Astrocyte (in vitro differentiated cells and primary cell): ENCODE data around the gene CARD8. TPM values are rescaled to one million over a fixed set of nuclear protein-coding genes. Genes with fewer than 3 reads are reported as not detected.

ENCODE experiments used
- DNase-seq: peaks from one replicate; pipeline ENCODE4 v3.0.0-alpha.2; 2010; ENCODE audit warnings: low read depth
- FAIRE-seq: peaks from 2 replicates; lab custom pipeline; 2011; peaks lifted over from hg19 to GRCh38; lab: Jason Lieb, UNC
- H2AFZ ChIP-seq: 2 replicates; pipeline ENCODE4 v1.6.0; 2012; ENCODE audit warnings: low read depth, low read length, inconsistent platforms
- H3K27ac ChIP-seq: 2 replicates; pipeline ENCODE4 v1.5.1; 2011; ENCODE audit warnings: low read depth, low read length, inconsistent platforms
- H3K27me3 ChIP-seq: 2 replicates; pipeline ENCODE4 v1.6.0; 2011; ENCODE audit warnings: low read length, inconsistent platforms; ENCODE audit not compliant: insufficient read depth
- H3K36me3 ChIP-seq: 2 replicates; pipeline ENCODE4 v1.5.1; 2011; ENCODE audit warnings: low read length, inconsistent platforms; ENCODE audit not compliant: insufficient read depth
- H3K4me1 ChIP-seq: 2 replicates; pipeline ENCODE4 v1.5.1; 2011; ENCODE audit warnings: low read length, inconsistent platforms; ENCODE audit not compliant: insufficient read depth
- H3K4me2 ChIP-seq: 2 replicates; pipeline ENCODE4 v1.6.0; 2012; ENCODE audit warnings: low read length, inconsistent platforms
- H3K4me3 ChIP-seq: 2 replicates; pipeline ENCODE4 v1.5.1; 2011; ENCODE audit warnings: low read depth, mild to moderate bottlenecking, low read length, inconsistent platforms; ENCODE audit not compliant: insufficient read depth
- H3K79me2 ChIP-seq: 2 replicates; pipeline ENCODE4 v1.6.0; 2012; ENCODE audit warnings: mild to moderate bottlenecking, low read length, inconsistent platforms; ENCODE audit not compliant: insufficient read depth
- H3K9ac ChIP-seq: 2 replicates; pipeline ENCODE4 v1.6.0; 2012; ENCODE audit warnings: mild to moderate bottlenecking, low read length, inconsistent platforms
- H3K9me3 ChIP-seq: 2 replicates; pipeline ENCODE4 v1.5.1; 2012; ENCODE audit warnings: low read depth, mild to moderate bottlenecking, low read length, inconsistent platforms; ENCODE audit not compliant: insufficient read depth
- H4K20me1 ChIP-seq: 2 replicates; pipeline ENCODE4 v1.6.0; 2012; ENCODE audit warnings: low read length, inconsistent platforms; ENCODE audit not compliant: insufficient read depth
- H3K27ac Mint-ChIP-seq: one replicate; pipeline ENCODE4 v1.8.0; 2021; ENCODE audit warnings: mild to moderate bottlenecking, mixed read lengths; ENCODE audit not compliant: unreplicated experiment
- H3K27me3 Mint-ChIP-seq: one replicate; pipeline ENCODE4 v1.8.0; 2021; ENCODE audit warnings: low read depth, mixed read lengths; ENCODE audit not compliant: unreplicated experiment
- H3K36me3 Mint-ChIP-seq: one replicate; pipeline ENCODE4 v1.8.0; 2021; ENCODE audit warnings: low read depth, mixed read lengths; ENCODE audit not compliant: unreplicated experiment
- H3K4me1 Mint-ChIP-seq: one replicate; pipeline ENCODE4 v1.8.0; 2021; ENCODE audit warnings: low read depth, mixed read lengths; ENCODE audit not compliant: unreplicated experiment
- H3K4me3 Mint-ChIP-seq: one replicate; pipeline ENCODE4 v1.8.0; 2021; ENCODE audit warnings: mild to moderate bottlenecking, moderate library complexity, mixed read lengths; ENCODE audit not compliant: unreplicated experiment
- H3K9me3 Mint-ChIP-seq: one replicate; pipeline ENCODE4 v1.8.0; 2021; ENCODE audit warnings: mild to moderate bottlenecking, mixed read lengths; ENCODE audit not compliant: unreplicated experiment
- CTCF ChIP-seq: IDR thresholded peaks from 2 replicates; pipeline ENCODE4 v1.5.1; 2011; ENCODE audit warnings: low read depth, mild to moderate bottlenecking, inconsistent platforms, low read length, moderate library complexity; ENCODE audit not compliant: insufficient read depth
- EZH2 ChIP-seq: IDR thresholded peaks from 2 replicates; pipeline ENCODE4 v1.6.1; 2012; ENCODE audit warnings: mild to moderate bottlenecking, low read length, inconsistent platforms; ENCODE audit not compliant: insufficient read depth
- total RNA-seq: library from RNA; stranded (reverse); gene quantifications from 2 replicates; pipeline ENCODE4 v1.2.1, GENCODE V29; 2021

CARD8 gene
- total RNA-seq, 1 donor from 2014 or later, result 26.3 TPM

GRCh38 chr19:48283908-48284307 lies 28.2 kb upstream of the CARD8 start:
- Histone ChIP-seq H3K36me3 (no peaks in the 10 kb centered on the region), H3K27me3 (no peaks in the 10 kb centered on the region), H3K9me3 (peaks cover 22% of the 10 kb centered on the region), H3K79me2 (no peaks in the 10 kb centered on the region), H3K9ac (peak overlapping the region; percentile 75), H2AFZ (no peak overlapping the region), H4K20me1 (no peaks in the 10 kb centered on the region), H3K4me2 (peak overlapping the region; percentile 65), H3K4me1 (peaks cover 14% of the 10 kb centered on the region), H3K4me3 (no peak overlapping the region), H3K27ac (peak overlapping the region; percentile 97)
- peaks cover 12% of the 10 kb centered on the region for H3K4me1 Mint-ChIP-seq
- H3K9me3 Mint-ChIP-seq, result peaks cover 18% of the 10 kb centered on the region
- TF ChIP-seq EZH2 (no peak), CTCF (no peak)
- peak; percentile 94 for DNase-seq
- peak overlapping the region; percentile 92 for H3K27ac Mint-ChIP-seq
- H3K36me3 Mint-ChIP-seq, result peaks cover 37% of the 10 kb centered on the region
- H3K27me3 Mint-ChIP-seq, result no peaks in the 10 kb centered on the region
- no peak for FAIRE-seq
- peak overlapping the region; percentile 21 for H3K4me3 Mint-ChIP-seq

GRCh38 chr19:48279747-48280146 lies 24.0 kb upstream of the CARD8 start:
- H3K4me3 ChIP-seq, result no peak overlapping the region
- no peaks in the 10 kb centered on the region for H3K36me3 ChIP-seq
- H3K27me3 Mint-ChIP-seq, result no peaks in the 10 kb centered on the region
- no peaks in the 10 kb centered on the region for H4K20me1 ChIP-seq
- peaks cover 9% of the 10 kb centered on the region for H3K4me1 Mint-ChIP-seq
- no peak overlapping the region for H3K27ac Mint-ChIP-seq
- no peaks in the 10 kb centered on the region for H3K79me2 ChIP-seq
- no peak overlapping the region for H3K27ac ChIP-seq
- H3K9me3 Mint-ChIP-seq, result no peaks in the 10 kb centered on the region
- DNase-seq, result no peak
- H3K9me3 ChIP-seq, result peaks cover 6% of the 10 kb centered on the region
- no peak overlapping the region for H3K4me2 ChIP-seq
- no peaks in the 10 kb centered on the region for H3K27me3 ChIP-seq
- TF ChIP-seq CTCF (no peak), EZH2 (no peak)
- peaks cover 10% of the 10 kb centered on the region for H3K36me3 Mint-ChIP-seq
- H3K4me3 Mint-ChIP-seq, result no peak overlapping the region
- H3K9ac ChIP-seq, result no peak overlapping the region
- FAIRE-seq, result no peak
- H2AFZ ChIP-seq, result no peak overlapping the region
- peaks cover 10% of the 10 kb centered on the region for H3K4me1 ChIP-seq

GRCh38 chr19:48274938-48275337 lies 19.2 kb upstream of the CARD8 start:
- Histone ChIP-seq H3K9ac (no peak overlapping the region), H3K4me2 (no peak overlapping the region), H3K9me3 (no peaks in the 10 kb centered on the region), H2AFZ (no peak overlapping the region), H3K4me1 (peaks cover 2% of the 10 kb centered on the region), H4K20me1 (no peaks in the 10 kb centered on the region), H3K4me3 (no peak overlapping the region), H3K27ac (no peak overlapping the region), H3K36me3 (no peaks in the 10 kb centered on the region), H3K27me3 (no peaks in the 10 kb centered on the region), H3K79me2 (no peaks in the 10 kb centered on the region)
- Mint-ChIP-seq H3K9me3 (no peaks in the 10 kb centered on the region), H3K4me1 (peaks cover 2% of the 10 kb centered on the region), H3K36me3 (peaks cover 4% of the 10 kb centered on the region), H3K27ac (peak overlapping the region; percentile 53), H3K27me3 (no peaks in the 10 kb centered on the region), H3K4me3 (no peak overlapping the region)
- FAIRE-seq, result no peak
- DNase-seq, result no peak
- TF ChIP-seq EZH2, result no peak
- TF ChIP-seq CTCF, result no peak
